Activated CD8-positive, alpha-beta T cell treated with anti-CD3 and anti-CD28 coated beads, Interleukin-2, amount 10 ng/mL, durations not matched to agents 7 days and 5 days (primary cell): ENCODE measurements around the gene GDI2. TPM values are rescaled to one million over a fixed set of nuclear protein-coding genes. Genes with fewer than 3 reads are reported as not detected.
A peak's percentile ranks its signal among the peaks of the same experiment; 100 is the strongest.

Experiments
- ATAC-seq: fragments of 150-1000 bp; cut with Tn5 transposase; one replicate; pipeline ENCODE4 v1.10.0; 2021; ENCODE audit warnings: moderate library complexity
- CTCF ChIA-PET: fragments of 350-600 bp; sonication (Branson Sonifier 250); formaldehyde crosslinking; loops from one replicate; lab custom pipeline; 2021; ENCODE audit warnings: antibody characterized with exemption; lab: Charles Lee
- POLR2A ChIA-PET: fragments of 350-600 bp; sonication (Branson Sonifier 250); formaldehyde crosslinking; loops from one replicate; lab custom pipeline; 2021; ENCODE audit warnings: antibody characterized with exemption; lab: Charles Lee
- DNase-seq: peaks from one replicate; pipeline ENCODE4 v3.0.0-alpha.2; 2020
- H3K27ac Mint-ChIP-seq: one replicate; pipeline ENCODE4 v1.8.0; 2021; ENCODE audit warnings: mild to moderate bottlenecking, mixed read lengths
- H3K27me3 Mint-ChIP-seq: one replicate; pipeline ENCODE4 v1.8.0; 2021; ENCODE audit warnings: low read depth, mixed read lengths
- H3K36me3 Mint-ChIP-seq: one replicate; pipeline ENCODE4 v1.8.0; 2021; ENCODE audit warnings: low read depth, mixed read lengths
- H3K4me1 Mint-ChIP-seq: one replicate; pipeline ENCODE4 v1.8.0; 2021; ENCODE audit warnings: low read depth, mixed read lengths
- H3K4me3 Mint-ChIP-seq: one replicate; pipeline ENCODE4 v1.8.0; 2021; ENCODE audit warnings: mild to moderate bottlenecking, mixed read lengths
- H3K9me3 Mint-ChIP-seq: one replicate; pipeline ENCODE4 v1.8.0; 2022; ENCODE audit warnings: mixed read lengths; ENCODE audit not compliant: insufficient read depth
- total RNA-seq, 2 experiments: library from RNA; stranded (reverse); gene quantifications; one replicate each; pipeline ENCODE4 v1.2.3, GENCODE V29; 2021

Gene GDI2
- total RNA-seq, 2 experiments from 2014 or later = 237 to 243 TPM

GRCh38 chr10:5736591-5736990, 76.6 kb downstream of the GDI2 start:
- Mint-ChIP-seq H3K9me3 (no peaks in the 10 kb centered on the region), H3K27me3 (no peaks in the 10 kb centered on the region), H3K36me3 (peaks cover 52% of the 10 kb centered on the region), H3K27ac (peak overlapping the region; percentile 25), H3K4me1 (peaks cover 9% of the 10 kb centered on the region), H3K4me3 (no peak overlapping the region)
- ATAC-seq = no peak
- no peak for DNase-seq
- ChIA-PET POLR2A (no interaction called here), CTCF (interaction anchor here (0.6 to 0.9 kb wide), 4 partner anchors 10 to 43 kb away, joined by 3 read pairs; no protein-coding TSS in a partner anchor)

GRCh38 chr10:5735119-5735518, 78.1 kb downstream of the GDI2 start:
- peak overlapping the region; percentile 39 for H3K27ac Mint-ChIP-seq
- ATAC-seq (no peak), DNase-seq (no peak)
- no peaks in the 10 kb centered on the region for H3K27me3 Mint-ChIP-seq
- H3K9me3 Mint-ChIP-seq = no peaks in the 10 kb centered on the region
- H3K4me1 Mint-ChIP-seq = peaks cover 20% of the 10 kb centered on the region
- H3K4me3 Mint-ChIP-seq = no peak overlapping the region
- peaks cover 54% of the 10 kb centered on the region for H3K36me3 Mint-ChIP-seq
- ChIA-PET POLR2A (interaction anchor here (0.6 kb wide), 1 partner anchor 43 kb away, joined by 3 read pairs; no protein-coding TSS in a partner anchor), CTCF (interaction anchor here (1.1 kb wide), 1 partner anchor 42 kb away, joined by 3 read pairs; no protein-coding TSS in a partner anchor)

- Mint-ChIP-seq H3K4me3 (no peak overlapping the region), H3K9me3 (no peaks in the 10 kb centered on the region), H3K27me3 (no peaks in the 10 kb centered on the region), H3K4me1 (peaks cover 22% of the 10 kb centered on the region), H3K36me3 (peaks cover 52% of the 10 kb centered on the region), H3K27ac (peak overlapping the region; percentile 22)
- ATAC-seq (no peak), DNase-seq (no peak)
- POLR2A ChIA-PET = interaction anchor here (0.5 kb wide), 1 partner anchor 262 kb away, joined by 3 read pairs; no protein-coding TSS in a partner anchor
- CTCF ChIA-PET = interaction anchor here (1.3 kb wide), 1 partner anchor 102 kb away, joined by 4 read pairs; no protein-coding TSS in a partner anchor
Measured at GRCh38 chr10:5732141-5732540, 81.1 kb downstream of the GDI2 start.

- CTCF ChIA-PET = interaction anchor here (1.3 kb wide), 1 partner anchor 102 kb away, joined by 4 read pairs; no protein-coding TSS in a partner anchor
- POLR2A ChIA-PET = interaction anchor here (0.8 kb wide), 1 partner anchor 19 kb away, joined by 3 read pairs; no protein-coding TSS in a partner anchor
- DNase-seq (no peak), ATAC-seq (peak; percentile 23)
- Mint-ChIP-seq H3K4me3 (no peak overlapping the region), H3K4me1 (peaks cover 22% of the 10 kb centered on the region), H3K36me3 (peaks cover 53% of the 10 kb centered on the region), H3K27ac (peak overlapping the region; percentile 22), H3K27me3 (no peaks in the 10 kb centered on the region), H3K9me3 (no peaks in the 10 kb centered on the region)
Measured at GRCh38 chr10:5731559-5731958, 81.7 kb downstream of the GDI2 start.

- Mint-ChIP-seq H3K9me3 (no peaks in the 10 kb centered on the region), H3K4me3 (no peak overlapping the region), H3K36me3 (peaks cover 56% of the 10 kb centered on the region), H3K4me1 (peaks cover 22% of the 10 kb centered on the region), H3K27me3 (no peaks in the 10 kb centered on the region), H3K27ac (no peak overlapping the region)
- ATAC-seq (no peak), DNase-seq (no peak)
- ChIA-PET CTCF (interaction anchor here (1.1 kb wide), 1 partner anchor 15 kb away, joined by 4 read pairs; no protein-coding TSS in a partner anchor), POLR2A (no interaction called here)
Measured at GRCh38 chr10:5730766-5731165, 82.5 kb downstream of the GDI2 start.

- CTCF ChIA-PET = no interaction called here
- H3K9me3 Mint-ChIP-seq = no peaks in the 10 kb centered on the region
- POLR2A ChIA-PET = interaction anchor here (1.4 kb wide), 1 partner anchor 31 kb away, joined by 4 read pairs; no protein-coding TSS in a partner anchor
- no peak for ATAC-seq
- peaks cover 2% of the 10 kb centered on the region for H3K4me1 Mint-ChIP-seq
- peaks cover 34% of the 10 kb centered on the region for H3K36me3 Mint-ChIP-seq
- H3K27me3 Mint-ChIP-seq = no peaks in the 10 kb centered on the region
- DNase-seq = no peak
- H3K4me3 Mint-ChIP-seq = no peak overlapping the region
- H3K27ac Mint-ChIP-seq = peak overlapping the region; percentile 9
Measured at GRCh38 chr10:5723692-5724091, 89.5 kb downstream of the GDI2 start.

- POLR2A ChIA-PET = no interaction called here
Measured at GRCh38 chr10:5720182-5720581, 93.1 kb downstream of the GDI2 start.

GRCh38 chr10:5719546-5719945, 93.7 kb downstream of the GDI2 start:
- Mint-ChIP-seq H3K4me1 (peaks cover 5% of the 10 kb centered on the region), H3K4me3 (no peak overlapping the region), H3K36me3 (peaks cover 17% of the 10 kb centered on the region), H3K9me3 (no peaks in the 10 kb centered on the region), H3K27ac (no peak overlapping the region), H3K27me3 (no peaks in the 10 kb centered on the region)
- ChIA-PET CTCF (no interaction called here), POLR2A (no interaction called here)
- ATAC-seq (no peak), DNase-seq (no peak)

More at GRCh38 chr10:5720182-5720581, 93.1 kb downstream of the GDI2 start:
- CTCF ChIA-PET = interaction anchor here (0.6 to 1.1 kb wide), 3 partner anchors 12 to 234 kb away, joined by 3 to 4 read pairs (median 3); no protein-coding TSS in a partner anchor
- Mint-ChIP-seq H3K27me3 (no peaks in the 10 kb centered on the region), H3K4me1 (peaks cover 5% of the 10 kb centered on the region), H3K36me3 (peaks cover 20% of the 10 kb centered on the region), H3K4me3 (no peak overlapping the region), H3K27ac (no peak overlapping the region), H3K9me3 (no peaks in the 10 kb centered on the region)
- no peak for DNase-seq
- ATAC-seq = no peak

Other genes starting within 250 kb of the GDI2 start
- gene ASB13, start 146.8 kb downstream of the GDI2 start, total RNA-seq = 1 to 10 TPM; 4.4 to 5.6 TPM
- gene TASOR2, start 128.6 kb downstream of the GDI2 start, total RNA-seq = 10 to 100 TPM; 44.5 to 54.3 TPM
- gene ANKRD16, start 76.5 kb upstream of the GDI2 start, total RNA-seq = 1 to 10 TPM; 5.2 to 5.7 TPM
- 10 to 100 TPM; 62.6 to 64.4 TPM for gene FBH1, start 76.8 kb upstream of the GDI2 start, total RNA-seq
- gene IL15RA, start 164.1 kb upstream of the GDI2 start, total RNA-seq = 10 to 100 TPM; 17.2 to 18.1 TPM
- 100 to 1,000 TPM; 174 to 177 TPM for gene IL2RA, start 248.9 kb upstream of the GDI2 start, total RNA-seq